ENCODE measurements around the gene MAPK12.

GRCh38 chr22:50222508-50222907, 39.0 kb downstream of the MAPK12 start:
- no peak for TF ChIP-seq CTCF (IDR thresholded peaks at IDR 0.05; ENCODE audit: low read depth, low read length)
- TF ChIP-seq POLR2A (IDR thresholded peaks at IDR 0.05; ENCODE audit: extremely low read depth, insufficient read length), result no peak
- TF ChIP-seq MAX (IDR thresholded peaks at IDR 0.05; ENCODE audit: low read depth, low read length), result no peak

Measured in NB4 (cell line).